ENCODE data around the gene PPP1R3A. TPM values are rescaled to one million over a fixed set of nuclear protein-coding genes. Genes with fewer than 3 reads are reported as not detected.

Gene PPP1R3A
- total RNA-seq, 1 experiment from 2014 or later: 0.07 TPM

- TF ChIP-seq ZBTB43 (CRISPR knock-in tag; IDR thresholded peaks at IDR 0.05) (no peak), ZNF121 (CRISPR knock-in tag; IDR thresholded peaks at IDR 0.05) (no peak)
- TF ChIP-seq, protein P1, sequence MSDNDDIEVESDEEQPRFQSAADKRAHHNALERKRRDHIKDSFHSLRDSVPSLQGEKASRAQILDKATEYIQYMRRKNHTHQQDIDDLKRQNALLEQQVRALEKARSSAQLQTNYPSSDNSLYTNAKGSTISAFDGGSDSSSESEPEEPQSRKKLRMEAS (CRISPR knock-in tag; IDR thresholded peaks at IDR 0.05): no peak
These were observed 87.3 kb downstream of the PPP1R3A start (continued) for GRCh38 chr7:113831556-113831955.

GRCh38 chr7:113828581-113828980, 90.2 kb downstream of the PPP1R3A start:
- Mint-ChIP-seq H3K4me1 (peaks cover 33% of the 10 kb centered on the region), H3K27me3 (ENCODE audit: low read depth) (peaks cover 7% of the 10 kb centered on the region; the same call in 1 of the 2 replicates), H3K9me3 (peaks cover 4% of the 10 kb centered on the region), H3K4me3 (no peak overlapping the region), H3K36me3 (no peaks in the 10 kb centered on the region), H3K27ac (no peak overlapping the region)
- ChIA-PET POLR2A (no interaction called here), CTCF (no interaction called here)
- TF ChIP-seq, protein P2, sequence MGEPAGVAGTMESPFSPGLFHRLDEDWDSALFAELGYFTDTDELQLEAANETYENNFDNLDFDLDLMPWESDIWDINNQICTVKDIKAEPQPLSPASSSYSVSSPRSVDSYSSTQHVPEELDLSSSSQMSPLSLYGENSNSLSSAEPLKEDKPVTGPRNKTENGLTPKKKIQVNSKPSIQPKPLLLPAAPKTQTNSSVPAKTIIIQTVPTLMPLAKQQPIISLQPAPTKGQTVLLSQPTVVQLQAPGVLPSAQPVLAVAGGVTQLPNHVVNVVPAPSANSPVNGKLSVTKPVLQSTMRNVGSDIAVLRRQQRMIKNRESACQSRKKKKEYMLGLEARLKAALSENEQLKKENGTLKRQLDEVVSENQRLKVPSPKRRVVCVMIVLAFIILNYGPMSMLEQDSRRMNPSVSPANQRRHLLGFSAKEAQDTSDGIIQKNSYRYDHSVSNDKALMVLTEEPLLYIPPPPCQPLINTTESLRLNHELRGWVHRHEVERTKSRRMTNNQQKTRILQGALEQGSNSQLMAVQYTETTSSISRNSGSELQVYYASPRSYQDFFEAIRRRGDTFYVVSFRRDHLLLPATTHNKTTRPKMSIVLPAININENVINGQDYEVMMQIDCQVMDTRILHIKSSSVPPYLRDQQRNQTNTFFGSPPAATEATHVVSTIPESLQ (CRISPR knock-in tag; IDR thresholded peaks at IDR 0.05): no peak
- no peak for TF ChIP-seq TEAD1 (CRISPR knock-in tag; IDR thresholded peaks at IDR 0.05)
- no peak for TF ChIP-seq TP53 (CRISPR knock-in tag; IDR thresholded peaks at IDR 0.05)
- TF ChIP-seq, protein P3, sequence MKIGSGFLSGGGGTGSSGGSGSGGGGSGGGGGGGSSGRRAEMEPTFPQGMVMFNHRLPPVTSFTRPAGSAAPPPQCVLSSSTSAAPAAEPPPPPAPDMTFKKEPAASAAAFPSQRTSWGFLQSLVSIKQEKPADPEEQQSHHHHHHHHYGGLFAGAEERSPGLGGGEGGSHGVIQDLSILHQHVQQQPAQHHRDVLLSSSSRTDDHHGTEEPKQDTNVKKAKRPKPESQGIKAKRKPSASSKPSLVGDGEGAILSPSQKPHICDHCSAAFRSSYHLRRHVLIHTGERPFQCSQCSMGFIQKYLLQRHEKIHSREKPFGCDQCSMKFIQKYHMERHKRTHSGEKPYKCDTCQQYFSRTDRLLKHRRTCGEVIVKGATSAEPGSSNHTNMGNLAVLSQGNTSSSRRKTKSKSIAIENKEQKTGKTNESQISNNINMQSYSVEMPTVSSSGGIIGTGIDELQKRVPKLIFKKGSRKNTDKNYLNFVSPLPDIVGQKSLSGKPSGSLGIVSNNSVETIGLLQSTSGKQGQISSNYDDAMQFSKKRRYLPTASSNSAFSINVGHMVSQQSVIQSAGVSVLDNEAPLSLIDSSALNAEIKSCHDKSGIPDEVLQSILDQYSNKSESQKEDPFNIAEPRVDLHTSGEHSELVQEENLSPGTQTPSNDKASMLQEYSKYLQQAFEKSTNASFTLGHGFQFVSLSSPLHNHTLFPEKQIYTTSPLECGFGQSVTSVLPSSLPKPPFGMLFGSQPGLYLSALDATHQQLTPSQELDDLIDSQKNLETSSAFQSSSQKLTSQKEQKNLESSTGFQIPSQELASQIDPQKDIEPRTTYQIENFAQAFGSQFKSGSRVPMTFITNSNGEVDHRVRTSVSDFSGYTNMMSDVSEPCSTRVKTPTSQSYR (CRISPR knock-in tag; IDR thresholded peaks at IDR 0.05): no peak
- TF ChIP-seq, protein P4, sequence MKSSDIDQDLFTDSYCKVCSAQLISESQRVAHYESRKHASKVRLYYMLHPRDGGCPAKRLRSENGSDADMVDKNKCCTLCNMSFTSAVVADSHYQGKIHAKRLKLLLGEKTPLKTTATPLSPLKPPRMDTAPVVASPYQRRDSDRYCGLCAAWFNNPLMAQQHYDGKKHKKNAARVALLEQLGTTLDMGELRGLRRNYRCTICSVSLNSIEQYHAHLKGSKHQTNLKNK (CRISPR knock-in tag; IDR thresholded peaks at IDR 0.05): no peak
- TF ChIP-seq NR3C1 (CRISPR knock-in tag; conservative IDR thresholded peaks at IDR 0.05; ENCODE audit: low read depth): no peak
- TF ChIP-seq USF2 (CRISPR knock-in tag; IDR thresholded peaks at IDR 0.05): no peak
- no peak for TF ChIP-seq KAT7 (CRISPR knock-in tag; IDR thresholded peaks at IDR 0.05; ENCODE audit: borderline replicate concordance)
- TF ChIP-seq STAT6 (CRISPR knock-in tag; conservative IDR thresholded peaks at IDR 0.05; ENCODE audit: low read depth): no peak
- no peak for TF ChIP-seq MLX (CRISPR knock-in tag; IDR thresholded peaks at IDR 0.05)
- TF ChIP-seq NFYB (CRISPR knock-in tag; conservative IDR thresholded peaks at IDR 0.05; ENCODE audit: low read depth): no peak
- no peak for TF ChIP-seq HMGXB4 (CRISPR knock-in tag; IDR thresholded peaks at IDR 0.05)
- TF ChIP-seq ZBTB43 (CRISPR knock-in tag; IDR thresholded peaks at IDR 0.05): no peak
- no peak for TF ChIP-seq SMAD3 (CRISPR knock-in tag; IDR thresholded peaks at IDR 0.05; ENCODE audit: borderline replicate concordance)
- TF ChIP-seq, protein P5, sequence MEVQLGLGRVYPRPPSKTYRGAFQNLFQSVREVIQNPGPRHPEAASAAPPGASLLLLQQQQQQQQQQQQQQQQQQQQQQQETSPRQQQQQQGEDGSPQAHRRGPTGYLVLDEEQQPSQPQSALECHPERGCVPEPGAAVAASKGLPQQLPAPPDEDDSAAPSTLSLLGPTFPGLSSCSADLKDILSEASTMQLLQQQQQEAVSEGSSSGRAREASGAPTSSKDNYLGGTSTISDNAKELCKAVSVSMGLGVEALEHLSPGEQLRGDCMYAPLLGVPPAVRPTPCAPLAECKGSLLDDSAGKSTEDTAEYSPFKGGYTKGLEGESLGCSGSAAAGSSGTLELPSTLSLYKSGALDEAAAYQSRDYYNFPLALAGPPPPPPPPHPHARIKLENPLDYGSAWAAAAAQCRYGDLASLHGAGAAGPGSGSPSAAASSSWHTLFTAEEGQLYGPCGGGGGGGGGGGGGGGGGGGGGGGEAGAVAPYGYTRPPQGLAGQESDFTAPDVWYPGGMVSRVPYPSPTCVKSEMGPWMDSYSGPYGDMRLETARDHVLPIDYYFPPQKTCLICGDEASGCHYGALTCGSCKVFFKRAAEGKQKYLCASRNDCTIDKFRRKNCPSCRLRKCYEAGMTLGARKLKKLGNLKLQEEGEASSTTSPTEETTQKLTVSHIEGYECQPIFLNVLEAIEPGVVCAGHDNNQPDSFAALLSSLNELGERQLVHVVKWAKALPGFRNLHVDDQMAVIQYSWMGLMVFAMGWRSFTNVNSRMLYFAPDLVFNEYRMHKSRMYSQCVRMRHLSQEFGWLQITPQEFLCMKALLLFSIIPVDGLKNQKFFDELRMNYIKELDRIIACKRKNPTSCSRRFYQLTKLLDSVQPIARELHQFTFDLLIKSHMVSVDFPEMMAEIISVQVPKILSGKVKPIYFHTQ (CRISPR knock-in tag; IDR thresholded peaks at IDR 0.05): no peak
- DNase-seq (ENCODE audit: low spot score) (no peak), ATAC-seq (no peak)
